HepG2 (cell line): ENCODE results near the gene COPZ2. TPM values are rescaled to one million over a fixed set of nuclear protein-coding genes. Genes with fewer than 3 reads are reported as not detected.

Experiments used
- CREB1 ChIP-seq, 2 experiments: fragments of 450-650 bp in 1 of 2; IDR thresholded peaks; 2 replicates each; pipeline ENCODE4 v1.6.1; 2016 to 2017; ENCODE audit warnings: control low read depth in 1 of 2, mild to moderate bottlenecking in 1 of 2, missing compliant biosample characterization in 1 of 2, missing genetic modification characterization in 1 of 2
- GTF3A ChIP-seq: sonication (generic); formaldehyde crosslinking; conservative IDR thresholded peaks from 2 replicates; pipeline ENCODE4 v1.4.0; 2020; ENCODE audit warnings: mild to moderate bottlenecking, missing genetic modification reagents
- MAFK ChIP-seq, 2 experiments: IDR thresholded peaks in 1 of 2; conservative IDR thresholded peaks in 1 of 2; 2 replicates each; pipeline ENCODE4 v1.6.1; 2011; ENCODE audit warnings: improper control_type of control experiment in 2 of 2, low read length in 2 of 2
- NAIF1 ChIP-seq: sonication (generic); formaldehyde crosslinking; IDR thresholded peaks from 2 replicates; pipeline ENCODE4 v1.5.0; 2020; ENCODE audit warnings: mild to moderate bottlenecking, missing genetic modification reagents, borderline replicate concordance
- NR2F6 ChIP-seq, 2 experiments: IDR thresholded peaks; 2 replicates each; pipeline ENCODE4 v1.6.1; 2016; ENCODE audit warnings: antibody characterized with exemption in 1 of 2, mild to moderate bottlenecking in 1 of 2
- SP140L ChIP-seq: sonication (generic); formaldehyde crosslinking; IDR thresholded peaks from 2 replicates; pipeline ENCODE4 v1.4.0; 2020; ENCODE audit warnings: missing genetic modification reagents, borderline replicate concordance
- TEAD2 ChIP-seq: sonication (generic); formaldehyde crosslinking; IDR thresholded peaks from 2 replicates; pipeline ENCODE4 v1.9.0; 2021; ENCODE audit warnings: missing genetic modification reagents
- polyA plus RNA-seq, 8 experiments: library from polyadenylated mRNA; depleted of rRNA in 3 of 8; stranded (reverse) in 7 of 8; unstranded in 1 of 8; fragments of >200 nt; fragmentation: Illumina TruSeq in 4 of 8; extraction: Trizol in 4 of 8; gene quantifications; 2 replicates each; pipeline versions ENCODE4 v1.2.1 to v1.2.3, GENCODE V29; 2011 to 2016; ENCODE audit warnings: low read depth in 4 of 8, missing spikeins in 1 of 8, mixed read lengths in 1 of 8; ENCODE audit not compliant: insufficient read depth in 1 of 8
- total RNA-seq, 5 experiments: library from RNA; depleted of rRNA; stranded (reverse); fragments of >200 nt; fragmentation: Illumina TruSeq; extraction: Trizol; gene quantifications; 2 replicates each; pipeline ENCODE4 v1.2.3, GENCODE V29; 2016; ENCODE audit warnings: low read depth in 1 of 5
- TF ChIP-seq, protein P1 (sequence below): sonication (generic); formaldehyde crosslinking; IDR thresholded peaks from 2 replicates; pipeline ENCODE4 v1.4.0; 2020; ENCODE audit warnings: missing genetic modification reagents
- TF ChIP-seq, protein P2 (sequence below): conservative IDR thresholded peaks from 2 replicates; pipeline ENCODE4 v1.6.1; 2018; ENCODE audit warnings: missing genetic modification reagents
- TF ChIP-seq, protein P3 (sequence below): sonication (generic); formaldehyde crosslinking; IDR thresholded peaks from 2 replicates; pipeline ENCODE4 v1.4.0; 2020; ENCODE audit warnings: mild to moderate bottlenecking, missing genetic modification reagents
- TF ChIP-seq, protein P4 (sequence below): sonication (generic); formaldehyde crosslinking; IDR thresholded peaks from 2 replicates; pipeline ENCODE4 v1.8.1; 2022; ENCODE audit warnings: mild to moderate bottlenecking, missing genetic modification reagents
- TF ChIP-seq, protein P5 (sequence below): sonication (generic); formaldehyde crosslinking; IDR thresholded peaks from 2 replicates; pipeline ENCODE4 v1.9.0; 2022; ENCODE audit warnings: low read depth, missing genetic modification reagents

Gene COPZ2
- total and polyA plus RNA-seq, 2 of the 13 experiments (the other 11 are each of a cell fraction or from before 2014, with no cell fraction given) = 0.61 to 1.5 TPM

DNA sequence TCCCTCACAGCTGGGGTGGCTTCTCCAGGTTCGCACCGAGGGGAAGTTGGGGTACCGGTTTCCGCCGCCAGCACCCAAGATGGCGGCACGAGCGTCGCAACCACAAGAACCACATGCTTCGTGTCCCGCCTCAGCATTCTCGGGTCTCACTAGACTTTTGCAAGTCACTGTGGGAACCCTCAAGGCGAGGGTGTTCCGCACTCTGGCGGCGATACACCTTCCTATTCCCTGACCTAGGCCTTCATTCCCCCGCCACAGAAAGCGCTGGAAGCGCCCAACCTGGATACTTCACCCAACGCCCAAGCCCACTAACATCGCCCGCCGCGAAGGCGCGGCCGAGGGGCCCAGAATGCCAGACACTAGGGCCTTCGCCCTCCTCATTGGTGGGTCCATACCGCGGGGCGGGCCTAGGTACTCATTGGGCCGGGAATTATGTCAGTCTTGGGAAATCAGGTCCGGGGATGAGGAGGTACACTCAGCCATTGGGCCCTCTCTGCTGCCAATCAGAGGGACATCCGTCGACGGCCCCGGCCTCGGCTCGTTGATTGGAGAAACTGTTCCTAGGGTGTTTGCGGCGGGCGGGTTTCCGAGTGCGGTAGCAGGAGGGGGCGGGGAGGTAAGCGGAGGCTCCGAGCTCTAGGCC, 10.3 kb upstream of the COPZ2 start, which contains the start of gene NFE2L1 (continued):
- TF ChIP-seq, protein P1, sequence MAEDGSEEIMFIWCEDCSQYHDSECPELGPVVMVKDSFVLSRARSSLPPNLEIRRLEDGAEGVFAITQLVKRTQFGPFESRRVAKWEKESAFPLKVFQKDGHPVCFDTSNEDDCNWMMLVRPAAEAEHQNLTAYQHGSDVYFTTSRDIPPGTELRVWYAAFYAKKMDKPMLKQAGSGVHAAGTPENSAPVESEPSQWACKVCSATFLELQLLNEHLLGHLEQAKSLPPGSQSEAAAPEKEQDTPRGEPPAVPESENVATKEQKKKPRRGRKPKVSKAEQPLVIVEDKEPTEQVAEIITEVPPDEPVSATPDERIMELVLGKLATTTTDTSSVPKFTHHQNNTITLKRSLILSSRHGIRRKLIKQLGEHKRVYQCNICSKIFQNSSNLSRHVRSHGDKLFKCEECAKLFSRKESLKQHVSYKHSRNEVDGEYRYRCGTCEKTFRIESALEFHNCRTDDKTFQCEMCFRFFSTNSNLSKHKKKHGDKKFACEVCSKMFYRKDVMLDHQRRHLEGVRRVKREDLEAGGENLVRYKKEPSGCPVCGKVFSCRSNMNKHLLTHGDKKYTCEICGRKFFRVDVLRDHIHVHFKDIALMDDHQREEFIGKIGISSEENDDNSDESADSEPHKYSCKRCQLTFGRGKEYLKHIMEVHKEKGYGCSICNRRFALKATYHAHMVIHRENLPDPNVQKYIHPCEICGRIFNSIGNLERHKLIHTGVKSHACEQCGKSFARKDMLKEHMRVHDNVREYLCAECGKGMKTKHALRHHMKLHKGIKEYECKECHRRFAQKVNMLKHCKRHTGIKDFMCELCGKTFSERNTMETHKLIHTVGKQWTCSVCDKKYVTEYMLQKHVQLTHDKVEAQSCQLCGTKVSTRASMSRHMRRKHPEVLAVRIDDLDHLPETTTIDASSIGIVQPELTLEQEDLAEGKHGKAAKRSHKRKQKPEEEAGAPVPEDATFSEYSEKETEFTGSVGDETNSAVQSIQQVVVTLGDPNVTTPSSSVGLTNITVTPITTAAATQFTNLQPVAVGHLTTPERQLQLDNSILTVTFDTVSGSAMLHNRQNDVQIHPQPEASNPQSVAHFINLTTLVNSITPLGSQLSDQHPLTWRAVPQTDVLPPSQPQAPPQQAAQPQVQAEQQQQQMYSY (CRISPR knock-in tag) = no peak
- TF ChIP-seq NR2F6 (IDR thresholded peaks at IDR 0.05) (no peak), NR2F6 (CRISPR knock-in tag; IDR thresholded peaks at IDR 0.05) (peak; percentile 23; the same call in 1 of the 2 replicates), SP140L (CRISPR knock-in tag) (no peak), TEAD2 (CRISPR knock-in tag) (no peak), MAFK (conservative IDR thresholded peaks at IDR 0.05 in 1 of 2, IDR thresholded peaks at IDR 0.05 in 1 of 2; ENCODE audit: low read length in 2 of 2) (no peak), GTF3A (CRISPR knock-in tag) (0 out of 2 replicates have a peak, but pooled peaks have one; percentile 91), NAIF1 (CRISPR knock-in tag) (no peak), CREB1 (IDR thresholded peaks at IDR 0.05) (peak; percentile 90), CREB1 (CRISPR knock-in tag; IDR thresholded peaks at IDR 0.05) (peak; percentile 97)
- TF ChIP-seq, protein P2, sequence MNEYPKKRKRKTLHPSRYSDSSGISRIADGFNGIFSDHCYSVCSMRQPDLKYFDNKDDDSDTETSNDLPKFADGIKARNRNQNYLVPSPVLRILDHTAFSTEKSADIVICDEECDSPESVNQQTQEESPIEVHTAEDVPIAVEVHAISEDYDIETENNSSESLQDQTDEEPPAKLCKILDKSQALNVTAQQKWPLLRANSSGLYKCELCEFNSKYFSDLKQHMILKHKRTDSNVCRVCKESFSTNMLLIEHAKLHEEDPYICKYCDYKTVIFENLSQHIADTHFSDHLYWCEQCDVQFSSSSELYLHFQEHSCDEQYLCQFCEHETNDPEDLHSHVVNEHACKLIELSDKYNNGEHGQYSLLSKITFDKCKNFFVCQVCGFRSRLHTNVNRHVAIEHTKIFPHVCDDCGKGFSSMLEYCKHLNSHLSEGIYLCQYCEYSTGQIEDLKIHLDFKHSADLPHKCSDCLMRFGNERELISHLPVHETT (CRISPR knock-in tag) = no peak; the same call in 1 of the 2 replicates
- TF ChIP-seq, protein P3, sequence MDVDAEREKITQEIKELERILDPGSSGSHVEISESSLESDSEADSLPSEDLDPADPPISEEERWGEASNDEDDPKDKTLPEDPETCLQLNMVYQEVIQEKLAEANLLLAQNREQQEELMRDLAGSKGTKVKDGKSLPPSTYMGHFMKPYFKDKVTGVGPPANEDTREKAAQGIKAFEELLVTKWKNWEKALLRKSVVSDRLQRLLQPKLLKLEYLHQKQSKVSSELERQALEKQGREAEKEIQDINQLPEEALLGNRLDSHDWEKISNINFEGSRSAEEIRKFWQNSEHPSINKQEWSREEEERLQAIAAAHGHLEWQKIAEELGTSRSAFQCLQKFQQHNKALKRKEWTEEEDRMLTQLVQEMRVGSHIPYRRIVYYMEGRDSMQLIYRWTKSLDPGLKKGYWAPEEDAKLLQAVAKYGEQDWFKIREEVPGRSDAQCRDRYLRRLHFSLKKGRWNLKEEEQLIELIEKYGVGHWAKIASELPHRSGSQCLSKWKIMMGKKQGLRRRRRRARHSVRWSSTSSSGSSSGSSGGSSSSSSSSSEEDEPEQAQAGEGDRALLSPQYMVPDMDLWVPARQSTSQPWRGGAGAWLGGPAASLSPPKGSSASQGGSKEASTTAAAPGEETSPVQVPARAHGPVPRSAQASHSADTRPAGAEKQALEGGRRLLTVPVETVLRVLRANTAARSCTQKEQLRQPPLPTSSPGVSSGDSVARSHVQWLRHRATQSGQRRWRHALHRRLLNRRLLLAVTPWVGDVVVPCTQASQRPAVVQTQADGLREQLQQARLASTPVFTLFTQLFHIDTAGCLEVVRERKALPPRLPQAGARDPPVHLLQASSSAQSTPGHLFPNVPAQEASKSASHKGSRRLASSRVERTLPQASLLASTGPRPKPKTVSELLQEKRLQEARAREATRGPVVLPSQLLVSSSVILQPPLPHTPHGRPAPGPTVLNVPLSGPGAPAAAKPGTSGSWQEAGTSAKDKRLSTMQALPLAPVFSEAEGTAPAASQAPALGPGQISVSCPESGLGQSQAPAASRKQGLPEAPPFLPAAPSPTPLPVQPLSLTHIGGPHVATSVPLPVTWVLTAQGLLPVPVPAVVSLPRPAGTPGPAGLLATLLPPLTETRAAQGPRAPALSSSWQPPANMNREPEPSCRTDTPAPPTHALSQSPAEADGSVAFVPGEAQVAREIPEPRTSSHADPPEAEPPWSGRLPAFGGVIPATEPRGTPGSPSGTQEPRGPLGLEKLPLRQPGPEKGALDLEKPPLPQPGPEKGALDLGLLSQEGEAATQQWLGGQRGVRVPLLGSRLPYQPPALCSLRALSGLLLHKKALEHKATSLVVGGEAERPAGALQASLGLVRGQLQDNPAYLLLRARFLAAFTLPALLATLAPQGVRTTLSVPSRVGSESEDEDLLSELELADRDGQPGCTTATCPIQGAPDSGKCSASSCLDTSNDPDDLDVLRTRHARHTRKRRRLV (CRISPR knock-in tag) = peak; percentile 93
- TF ChIP-seq, protein P4, sequence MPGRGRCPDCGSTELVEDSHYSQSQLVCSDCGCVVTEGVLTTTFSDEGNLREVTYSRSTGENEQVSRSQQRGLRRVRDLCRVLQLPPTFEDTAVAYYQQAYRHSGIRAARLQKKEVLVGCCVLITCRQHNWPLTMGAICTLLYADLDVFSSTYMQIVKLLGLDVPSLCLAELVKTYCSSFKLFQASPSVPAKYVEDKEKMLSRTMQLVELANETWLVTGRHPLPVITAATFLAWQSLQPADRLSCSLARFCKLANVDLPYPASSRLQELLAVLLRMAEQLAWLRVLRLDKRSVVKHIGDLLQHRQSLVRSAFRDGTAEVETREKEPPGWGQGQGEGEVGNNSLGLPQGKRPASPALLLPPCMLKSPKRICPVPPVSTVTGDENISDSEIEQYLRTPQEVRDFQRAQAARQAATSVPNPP (CRISPR knock-in tag) = peak; percentile 14; the same call in 1 of the 2 replicates
- TF ChIP-seq, protein P5, sequence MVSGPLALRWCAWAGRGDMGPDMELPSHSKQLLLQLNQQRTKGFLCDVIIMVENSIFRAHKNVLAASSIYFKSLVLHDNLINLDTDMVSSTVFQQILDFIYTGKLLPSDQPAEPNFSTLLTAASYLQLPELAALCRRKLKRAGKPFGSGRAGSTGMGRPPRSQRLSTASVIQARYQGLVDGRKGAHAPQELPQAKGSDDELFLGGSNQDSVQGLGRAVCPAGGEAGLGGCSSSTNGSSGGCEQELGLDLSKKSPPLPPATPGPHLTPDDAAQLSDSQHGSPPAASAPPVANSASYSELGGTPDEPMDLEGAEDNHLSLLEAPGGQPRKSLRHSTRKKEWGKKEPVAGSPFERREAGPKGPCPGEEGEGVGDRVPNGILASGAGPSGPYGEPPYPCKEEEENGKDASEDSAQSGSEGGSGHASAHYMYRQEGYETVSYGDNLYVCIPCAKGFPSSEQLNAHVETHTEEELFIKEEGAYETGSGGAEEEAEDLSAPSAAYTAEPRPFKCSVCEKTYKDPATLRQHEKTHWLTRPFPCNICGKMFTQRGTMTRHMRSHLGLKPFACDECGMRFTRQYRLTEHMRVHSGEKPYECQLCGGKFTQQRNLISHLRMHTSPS (CRISPR knock-in tag) = peak; percentile 30; the same call in 1 of the 2 replicates
